Measurements from ENCODE around the gene NOMO2. TPM values are rescaled to one million over a fixed set of nuclear protein-coding genes. Genes with fewer than 3 reads are reported as not detected.
"Not testable (repeated sequence)": the region's sequence is repeated elsewhere in the genome, so short reads cannot be mapped to it uniquely, and the experiment has no call there.

NOMO2 gene, protein sequence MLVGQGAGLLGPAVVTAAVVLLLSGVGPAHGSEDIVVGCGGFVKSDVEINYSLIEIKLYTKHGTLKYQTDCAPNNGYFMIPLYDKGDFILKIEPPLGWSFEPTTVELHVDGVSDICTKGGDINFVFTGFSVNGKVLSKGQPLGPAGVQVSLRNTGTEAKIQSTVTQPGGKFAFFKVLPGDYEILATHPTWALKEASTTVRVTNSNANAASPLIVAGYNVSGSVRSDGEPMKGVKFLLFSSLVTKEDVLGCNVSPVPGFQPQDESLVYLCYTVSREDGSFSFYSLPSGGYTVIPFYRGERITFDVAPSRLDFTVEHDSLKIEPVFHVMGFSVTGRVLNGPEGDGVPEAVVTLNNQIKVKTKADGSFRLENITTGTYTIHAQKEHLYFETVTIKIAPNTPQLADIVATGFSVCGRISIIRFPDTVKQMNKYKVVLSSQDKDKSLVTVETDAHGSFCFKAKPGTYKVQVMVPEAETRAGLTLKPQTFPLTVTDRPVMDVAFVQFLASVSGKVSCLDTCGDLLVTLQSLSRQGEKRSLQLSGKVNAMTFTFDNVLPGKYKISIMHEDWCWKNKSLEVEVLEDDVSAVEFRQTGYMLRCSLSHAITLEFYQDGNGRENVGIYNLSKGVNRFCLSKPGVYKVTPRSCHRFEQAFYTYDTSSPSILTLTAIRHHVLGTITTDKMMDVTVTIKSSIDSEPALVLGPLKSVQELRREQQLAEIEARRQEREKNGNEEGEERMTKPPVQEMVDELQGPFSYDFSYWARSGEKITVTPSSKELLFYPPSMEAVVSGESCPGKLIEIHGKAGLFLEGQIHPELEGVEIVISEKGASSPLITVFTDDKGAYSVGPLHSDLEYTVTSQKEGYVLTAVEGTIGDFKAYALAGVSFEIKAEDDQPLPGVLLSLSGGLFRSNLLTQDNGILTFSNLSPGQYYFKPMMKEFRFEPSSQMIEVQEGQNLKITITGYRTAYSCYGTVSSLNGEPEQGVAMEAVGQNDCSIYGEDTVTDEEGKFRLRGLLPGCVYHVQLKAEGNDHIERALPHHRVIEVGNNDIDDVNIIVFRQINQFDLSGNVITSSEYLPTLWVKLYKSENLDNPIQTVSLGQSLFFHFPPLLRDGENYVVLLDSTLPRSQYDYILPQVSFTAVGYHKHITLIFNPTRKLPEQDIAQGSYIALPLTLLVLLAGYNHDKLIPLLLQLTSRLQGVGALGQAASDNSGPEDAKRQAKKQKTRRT
- total RNA-seq: 118 TPM
- long read RNA-seq, full-length matches to known transcripts: 65 of 104 reads
- long read RNA-seq, partial matches to known transcripts: 28 of 104 reads
- long read RNA-seq, other reads (novel, unspliced or antisense): 11 of 104 reads

DNA sequence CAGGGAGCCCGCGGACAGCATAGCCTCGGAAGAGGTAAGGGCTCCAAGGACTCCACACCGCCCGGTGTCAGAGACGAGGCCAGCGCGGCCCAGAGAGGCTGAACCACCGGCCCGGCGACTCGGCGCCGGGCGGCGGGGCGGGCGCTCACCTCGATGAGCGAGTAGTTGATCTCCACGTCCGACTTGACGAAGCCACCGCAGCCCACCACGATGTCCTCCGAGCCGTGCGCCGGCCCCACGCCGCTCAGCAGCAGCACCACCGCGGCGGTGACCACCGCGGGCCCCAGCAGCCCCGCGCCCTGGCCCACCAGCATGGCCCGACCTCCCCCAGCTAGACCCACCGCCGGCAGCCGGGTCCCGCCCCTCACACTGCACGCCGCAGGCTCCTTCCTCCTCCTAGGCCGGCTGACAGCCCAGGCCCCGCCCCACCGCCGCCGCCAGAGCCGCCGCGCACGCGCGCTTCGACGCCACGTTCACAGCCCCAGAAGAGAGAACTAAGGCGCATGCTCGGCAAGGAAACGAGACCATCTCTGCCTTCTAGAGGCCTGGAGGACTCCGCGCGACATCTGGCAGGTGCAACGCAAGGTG, at the start of gene NOMO2:
Gene NOMO2 (minus strand): TSS at position 371 of the 588 bp plus-strand sequence. CDS start 57 bp downstream, at position 314.
- peak within 1 kb of the TSS; percentile 52 for H3K4me3 ChIP-seq
- H3K9me3 ChIP-seq; H3K27ac ChIP-seq; H3K36me3 ChIP-seq; H3K27me3 ChIP-seq (ENCODE audit: low read depth); intact Hi-C loops (cut with DNase I); H3K4me1 ChIP-seq: not testable (repeated sequence)
- ATAC-seq: peak; percentile 100
- peak; percentile 94 for DNase-seq

DNA sequence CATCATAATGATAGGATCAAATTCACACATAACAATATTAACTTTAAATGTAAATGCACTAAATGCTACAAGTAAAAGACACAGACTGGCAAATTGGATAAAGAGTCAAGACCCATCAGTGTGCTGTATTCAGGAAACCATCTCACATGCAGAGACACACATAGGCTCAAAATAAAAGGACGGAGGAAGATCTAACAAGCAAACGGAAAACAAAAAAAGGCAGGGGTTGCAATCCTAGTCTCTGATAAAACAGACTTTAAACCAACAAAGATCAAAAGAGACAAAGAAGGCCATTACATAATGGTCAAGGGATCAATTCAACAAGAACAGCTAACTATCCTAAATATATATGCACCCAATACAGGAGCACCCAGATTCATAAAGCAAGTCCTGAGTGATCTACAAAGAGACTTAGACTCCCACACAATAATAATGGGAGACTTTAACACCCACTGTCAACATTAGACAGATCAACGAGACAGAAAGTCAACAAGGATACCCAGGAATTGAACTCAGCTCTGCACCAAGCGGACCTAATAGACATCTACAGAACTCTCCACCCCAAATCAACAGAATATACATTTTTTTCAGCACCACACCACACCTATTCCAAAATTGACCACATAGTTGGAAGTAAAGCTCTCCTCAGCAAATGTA, 48.4 kb upstream of the NOMO2 start:
- intact Hi-C loops (cut with DNase I); DNase-seq: not testable (repeated sequence)

DNA sequence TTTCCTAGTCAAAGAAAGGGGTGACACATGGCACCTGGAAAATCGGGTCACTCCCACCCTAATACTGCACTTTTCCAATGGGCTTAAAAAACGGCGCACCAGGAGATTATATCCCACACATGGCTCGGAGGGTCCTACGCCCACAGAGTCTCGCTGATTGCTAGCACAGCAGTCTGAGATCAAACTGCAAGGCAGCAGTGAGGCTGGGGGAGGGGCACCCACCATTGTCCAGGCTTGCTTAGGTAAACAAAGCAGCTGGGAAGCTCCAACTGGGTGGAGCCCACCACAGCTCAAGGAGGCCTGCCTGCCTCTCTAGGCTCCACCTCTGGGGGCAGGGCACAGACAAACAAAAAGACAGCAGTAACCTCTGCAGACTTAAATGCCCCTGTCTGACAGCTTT, 46.4 kb upstream of the NOMO2 start:
- H3K27ac ChIP-seq; H3K4me3 ChIP-seq; H3K9me3 ChIP-seq; DNase-seq; H3K27me3 ChIP-seq (ENCODE audit: low read depth); ATAC-seq; intact Hi-C loops (cut with DNase I); H3K36me3 ChIP-seq; H3K4me1 ChIP-seq: not testable (repeated sequence)

More for the DNA sequence above, 48.4 kb upstream of the NOMO2 start:
- not testable (repeated sequence) for H3K4me1 ChIP-seq; H3K27me3 ChIP-seq (ENCODE audit: low read depth); H3K27ac ChIP-seq; H3K4me3 ChIP-seq; H3K9me3 ChIP-seq; H3K36me3 ChIP-seq; ATAC-seq

DNA sequence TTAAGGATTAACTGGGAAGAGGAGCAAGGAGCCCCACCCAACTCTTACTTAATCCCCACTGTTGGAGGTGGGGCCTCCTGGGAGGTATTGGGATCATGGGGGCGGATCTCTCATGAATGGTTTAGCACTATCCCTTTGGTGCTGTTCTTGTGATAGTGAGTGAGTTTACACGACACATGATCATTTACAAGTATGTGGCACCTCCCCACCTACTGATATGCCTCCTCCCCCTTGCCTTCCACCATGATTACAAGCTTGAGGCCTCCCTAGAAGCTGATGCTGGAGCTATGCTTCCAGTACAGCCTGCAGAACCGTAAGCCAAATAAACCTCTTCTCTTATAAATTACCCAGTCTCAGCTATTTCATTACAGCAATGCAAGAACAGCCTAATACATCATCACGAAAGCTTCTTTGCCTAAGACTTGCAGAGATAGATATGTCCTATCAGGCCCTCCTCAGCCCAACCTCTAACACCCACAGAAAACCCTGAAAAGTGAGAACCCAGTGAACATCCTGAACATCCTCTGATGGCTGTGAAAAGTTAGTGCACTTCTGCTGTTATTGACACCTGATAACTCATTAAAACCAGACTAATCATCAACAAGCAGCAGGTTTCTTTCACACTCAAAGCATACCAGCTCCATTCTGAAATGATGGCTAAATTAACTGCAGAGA, 41.8 kb upstream of the NOMO2 start:
- H3K27me3 ChIP-seq (ENCODE audit: low read depth); H3K9me3 ChIP-seq; ATAC-seq; H3K27ac ChIP-seq; DNase-seq; intact Hi-C loops (cut with DNase I); H3K4me1 ChIP-seq; H3K36me3 ChIP-seq; H3K4me3 ChIP-seq: not testable (repeated sequence)

DNA sequence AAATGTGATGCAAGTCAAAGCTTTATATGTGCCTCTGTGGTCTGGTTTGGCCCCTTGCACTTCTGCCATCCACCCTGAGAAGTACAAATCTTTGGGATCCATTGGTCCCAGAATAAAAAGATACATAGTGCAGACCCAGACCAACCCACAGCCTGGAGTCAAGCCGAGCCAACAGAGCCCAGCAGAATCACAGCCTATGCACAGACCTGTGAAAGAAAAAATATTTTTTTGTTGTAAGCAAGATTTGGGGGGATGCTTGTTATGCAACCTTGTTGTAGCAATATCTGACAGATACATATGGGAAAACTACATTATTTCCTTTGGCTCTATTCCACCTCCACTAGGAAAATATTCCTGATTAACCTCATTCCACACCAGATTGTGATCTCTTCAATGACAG, 36.7 kb upstream of the NOMO2 start:
- H3K27ac ChIP-seq; H3K36me3 ChIP-seq; DNase-seq; intact Hi-C loops (cut with DNase I); ATAC-seq; H3K4me1 ChIP-seq; H3K27me3 ChIP-seq (ENCODE audit: low read depth); H3K9me3 ChIP-seq; H3K4me3 ChIP-seq: not testable (repeated sequence)

DNA sequence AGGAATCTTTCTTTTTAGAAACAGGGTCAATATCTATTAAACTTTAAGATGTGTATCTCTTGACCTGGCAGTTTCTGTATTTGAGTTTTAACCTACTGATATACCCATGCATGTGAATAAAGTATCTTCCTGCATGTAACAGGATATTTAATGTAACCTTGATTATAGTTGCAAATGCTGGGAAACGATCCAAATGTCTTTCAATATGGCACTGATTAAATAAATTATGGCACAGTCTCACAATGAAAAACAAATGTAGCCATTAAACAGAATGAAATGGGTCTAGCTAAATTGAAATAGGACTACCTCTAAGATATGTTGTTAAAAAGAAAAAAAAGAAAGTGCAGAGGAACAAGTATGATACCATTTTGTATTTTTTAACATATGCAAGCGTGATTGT, 35.8 kb upstream of the NOMO2 start:
- H3K4me1 ChIP-seq; intact Hi-C loops (cut with DNase I); ATAC-seq: not testable (repeated sequence)

DNA sequence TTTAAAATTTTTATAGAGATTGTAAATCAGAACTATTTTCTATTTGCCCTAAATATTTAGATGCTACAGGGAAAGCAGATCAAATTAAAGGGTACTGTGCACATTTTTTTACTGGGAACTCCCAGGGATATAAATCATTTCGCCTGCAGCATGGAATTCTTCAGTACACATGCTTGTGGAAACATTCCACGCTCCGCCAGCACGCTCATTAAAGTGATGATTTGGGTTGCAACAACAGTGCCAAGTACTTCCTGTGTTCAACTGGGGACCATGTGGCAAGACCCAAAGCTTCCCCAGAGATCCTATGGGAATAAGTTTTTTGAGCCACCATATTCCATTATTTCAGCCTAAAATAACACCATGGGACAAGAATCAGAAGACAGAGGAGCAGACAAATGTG, 35.4 kb upstream of the NOMO2 start:
- H3K4me1 ChIP-seq; H3K4me3 ChIP-seq; H3K27ac ChIP-seq; H3K36me3 ChIP-seq; intact Hi-C loops (cut with DNase I); ATAC-seq; DNase-seq; H3K9me3 ChIP-seq; H3K27me3 ChIP-seq (ENCODE audit: low read depth): not testable (repeated sequence)

More for the DNA sequence above, 35.8 kb upstream of the NOMO2 start:
- not testable (repeated sequence) for H3K36me3 ChIP-seq; H3K9me3 ChIP-seq; DNase-seq; H3K27ac ChIP-seq; H3K4me3 ChIP-seq; H3K27me3 ChIP-seq (ENCODE audit: low read depth)

DNA sequence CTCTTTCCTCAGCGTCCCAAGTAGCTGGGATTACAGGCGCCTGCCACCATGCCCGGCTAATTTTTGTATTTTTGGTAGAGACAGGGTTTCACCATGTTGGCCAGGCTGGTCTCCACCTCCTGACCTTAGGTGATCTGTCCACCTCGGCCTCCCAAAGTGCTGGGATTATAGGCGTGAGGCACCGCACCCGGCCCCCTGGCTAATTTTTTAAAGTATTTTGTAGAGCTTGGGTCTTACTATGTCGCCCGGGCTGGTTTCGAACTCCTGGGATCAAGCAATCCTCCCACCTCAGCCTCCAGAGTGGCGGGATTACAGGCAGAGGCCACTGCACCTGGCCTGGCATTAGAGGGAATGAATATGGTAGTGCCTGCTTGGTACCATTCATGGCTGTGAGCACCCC, 33.9 kb upstream of the NOMO2 start:
- intact Hi-C loops (cut with DNase I); H3K9me3 ChIP-seq; H3K4me3 ChIP-seq; H3K4me1 ChIP-seq; H3K27ac ChIP-seq; H3K36me3 ChIP-seq; ATAC-seq; DNase-seq; H3K27me3 ChIP-seq (ENCODE audit: low read depth): not testable (repeated sequence)

DNA sequence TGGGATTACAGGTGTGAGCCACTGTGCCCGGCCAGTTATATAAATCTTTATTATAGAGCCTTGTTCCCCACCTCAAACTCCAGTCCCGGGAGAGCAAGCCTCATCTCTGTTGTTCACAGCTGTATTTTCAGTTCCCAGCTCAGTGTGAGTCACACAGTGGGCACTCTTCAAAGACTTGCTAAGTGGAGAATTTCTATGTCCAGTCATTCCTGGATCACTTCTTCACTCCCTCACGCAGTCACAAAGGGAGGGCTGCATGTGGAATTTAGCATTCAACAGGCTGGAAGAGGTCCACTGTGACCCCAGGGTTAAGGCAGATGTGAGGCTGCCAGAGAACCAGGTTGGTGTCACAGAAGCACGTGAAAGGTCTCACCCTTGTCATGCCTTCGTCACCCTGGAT, 33.0 kb upstream of the NOMO2 start:
- H3K36me3 ChIP-seq; intact Hi-C loops (cut with DNase I); DNase-seq; H3K27ac ChIP-seq; H3K4me3 ChIP-seq; H3K27me3 ChIP-seq (ENCODE audit: low read depth); H3K9me3 ChIP-seq; H3K4me1 ChIP-seq: not testable (repeated sequence)
- peak; percentile 42 to 49 for ATAC-seq

DNA sequence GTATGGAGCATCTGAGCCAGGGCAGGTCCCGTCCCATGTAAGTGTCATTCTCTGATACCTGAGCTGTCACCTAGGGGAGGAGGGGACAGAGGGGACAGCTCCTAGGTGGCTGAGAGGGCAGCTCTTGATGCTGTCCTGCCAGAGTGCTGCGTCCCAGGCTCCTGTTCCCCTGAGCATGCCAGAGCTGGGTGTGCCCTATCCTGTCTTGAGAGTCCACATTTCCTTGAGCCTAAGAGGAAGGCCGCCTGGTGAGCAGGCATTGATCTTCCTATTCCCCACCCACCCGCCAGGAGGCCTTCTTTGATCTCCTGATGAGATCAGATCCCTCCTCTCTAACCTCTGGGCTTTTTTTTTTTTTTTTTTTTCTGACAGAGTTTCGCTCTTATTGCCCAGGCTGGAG, 32.0 kb upstream of the NOMO2 start:
- ATAC-seq: peak; percentile 52 to 65

DNA sequence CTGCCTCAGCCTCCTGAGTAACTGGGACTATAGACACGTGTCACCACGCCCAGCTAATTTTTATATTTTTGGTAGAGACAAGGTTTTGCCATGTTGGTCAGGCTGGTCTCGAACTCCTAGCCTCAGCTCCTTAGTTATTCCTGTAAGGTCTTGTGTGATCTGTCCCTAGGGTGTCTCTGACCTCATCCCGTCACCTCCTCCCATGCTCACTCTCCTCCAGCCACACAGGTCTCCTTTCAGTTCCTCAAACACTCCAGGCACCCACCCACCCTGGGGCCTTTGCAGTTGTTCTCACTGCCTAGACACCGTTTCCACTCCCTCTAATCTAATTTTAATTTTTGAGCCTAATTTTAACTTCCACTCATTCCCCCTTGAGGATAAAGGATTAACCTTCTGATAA, 31.1 kb upstream of the NOMO2 start:
- ATAC-seq: not testable (repeated sequence)

More for the DNA sequence above, 32.0 kb upstream of the NOMO2 start:
- H3K9me3 ChIP-seq; H3K4me1 ChIP-seq; intact Hi-C loops (cut with DNase I); H3K27me3 ChIP-seq (ENCODE audit: low read depth); DNase-seq; H3K27ac ChIP-seq; H3K36me3 ChIP-seq; H3K4me3 ChIP-seq: not testable (repeated sequence)

DNA sequence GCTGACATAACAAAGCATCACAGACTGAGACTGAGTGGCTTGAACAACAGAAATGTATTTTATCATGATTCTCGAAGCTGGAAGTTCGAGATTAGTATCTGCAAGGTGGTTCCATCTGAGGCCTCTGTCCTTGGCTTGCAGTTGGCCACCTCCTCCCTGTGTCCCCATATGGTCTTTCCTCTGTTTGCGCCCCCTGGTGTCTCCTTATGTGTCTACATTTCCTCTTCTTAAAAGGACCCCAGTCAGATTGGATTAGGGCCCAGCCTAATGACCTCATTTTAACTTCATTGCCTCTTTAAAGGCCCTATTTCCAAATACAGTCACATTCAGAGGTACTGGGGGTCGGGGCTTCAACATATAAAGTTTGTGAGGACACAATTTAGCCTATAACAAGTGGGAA, 30.0 kb upstream of the NOMO2 start:
- H3K27ac ChIP-seq; H3K27me3 ChIP-seq (ENCODE audit: low read depth); H3K4me1 ChIP-seq; DNase-seq; H3K4me3 ChIP-seq; H3K9me3 ChIP-seq; intact Hi-C loops (cut with DNase I); H3K36me3 ChIP-seq: not testable (repeated sequence)
- ATAC-seq: peak; percentile 50 to 51

More for the DNA sequence above, 31.1 kb upstream of the NOMO2 start:
- H3K4me3 ChIP-seq; H3K4me1 ChIP-seq; H3K9me3 ChIP-seq; DNase-seq; H3K27ac ChIP-seq; intact Hi-C loops (cut with DNase I); H3K36me3 ChIP-seq; H3K27me3 ChIP-seq (ENCODE audit: low read depth): not testable (repeated sequence)
